WTC11 (cell line): ENCODE measurements around the gene CPSF4.

Source experiments
- CTCF ChIP-seq: fragments of 200-600 bp; IDR thresholded peaks from 2 replicates; pipeline ENCODE4 v1.8.0; 2022; ENCODE audit warnings: antibody characterized with exemption
- E2F4 ChIP-seq: sonication (generic); formaldehyde crosslinking; IDR thresholded peaks from 2 replicates; pipeline ENCODE4 v1.8.1; 2022; ENCODE audit warnings: low read depth, mild to moderate bottlenecking, moderate library complexity, missing genetic modification reagents, borderline replicate concordance
- FOXP1 ChIP-seq: sonication (generic); formaldehyde crosslinking; IDR thresholded peaks from 2 replicates; pipeline ENCODE4 v1.8.0; 2022; ENCODE audit warnings: missing genetic modification reagents, mild to moderate bottlenecking, moderate library complexity, borderline replicate concordance
- ZBTB21 ChIP-seq: sonication (generic); formaldehyde crosslinking; IDR thresholded peaks from 2 replicates; pipeline ENCODE4 v1.8.1; 2023; ENCODE audit warnings: mild to moderate bottlenecking, missing genetic modification reagents, borderline replicate concordance
- TF ChIP-seq, protein P1 (sequence below): sonication (generic); formaldehyde crosslinking; conservative IDR thresholded peaks from 2 replicates; pipeline ENCODE4 v1.8.1; 2022; ENCODE audit warnings: mild to moderate bottlenecking, missing genetic modification reagents

- TF ChIP-seq CTCF (no peak), FOXP1 (CRISPR knock-in tag) (no peak), E2F4 (no peak), ZBTB21 (no peak)
- TF ChIP-seq, protein P1, sequence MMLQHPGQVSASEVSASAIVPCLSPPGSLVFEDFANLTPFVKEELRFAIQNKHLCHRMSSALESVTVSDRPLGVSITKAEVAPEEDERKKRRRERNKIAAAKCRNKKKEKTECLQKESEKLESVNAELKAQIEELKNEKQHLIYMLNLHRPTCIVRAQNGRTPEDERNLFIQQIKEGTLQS (CRISPR knock-in tag) = no peak
Observed at GRCh38 chr7:99485094-99485493, 46.4 kb downstream of the CPSF4 start.
